Activated CD4-positive, CD25-positive, alpha-beta regulatory T cell (primary cell): ENCODE results near the gene YY1.
A peak's percentile ranks its signal among the peaks of the same experiment; 100 is the strongest.
"Not testable (repeated sequence)": the region's sequence is repeated elsewhere in the genome, so short reads cannot be mapped to it uniquely, and the experiment has no call there.

ENCODE experiments used
- DNase-seq, 4 experiments: peaks; one replicate each; lab custom pipeline; 2025; lab: John Stamatoyannopoulos, UW

The YY1 gene

GRCh38 chr14:100213956-100214769 is 24.8 kb upstream of the YY1 start:
- DNase-seq: peak; percentile 81 to 92 (median 87)

GRCh38 chr14:100214770-100215083 is 24.2 kb upstream of the YY1 start:
- no peak for DNase-seq

- no peak for DNase-seq
These were observed 23.5 kb upstream of the YY1 start for GRCh38 chr14:100215330-100215885.

- DNase-seq: no peak
These were observed 19.7 kb upstream of the YY1 start for GRCh38 chr14:100219126-100219785.

GRCh38 chr14:100221533-100222223 is 17.3 kb upstream of the YY1 start:
- DNase-seq: peak; percentile 11 to 48 (median 24)

GRCh38 chr14:100222224-100223093 is 16.5 kb upstream of the YY1 start:
- DNase-seq: no peak

GRCh38 chr14:100223332-100224201 is 15.4 kb upstream of the YY1 start:
- no peak for DNase-seq

GRCh38 chr14:100224229-100224866 is 14.6 kb upstream of the YY1 start:
- DNase-seq: no peak

- no peak for DNase-seq
These were observed 13.8 kb upstream of the YY1 start for GRCh38 chr14:100225169-100225568.

- DNase-seq: no peak
These were observed 8.6 kb upstream of the YY1 start for GRCh38 chr14:100230361-100230760.

GRCh38 chr14:100234511-100234910 is 4.4 kb upstream of the YY1 start:
- no peak for DNase-seq

- DNase-seq: not testable (repeated sequence)
These were observed 2.6 kb upstream of the YY1 start for GRCh38 chr14:100236271-100236818.

- DNase-seq: no peak
These were observed 2.1 kb upstream of the YY1 start for GRCh38 chr14:100236881-100237280.

GRCh38 chr14:100237735-100238418 is 1.1 kb upstream of the YY1 start:
- peak; percentile 19 to 27 (median 26) for DNase-seq

- DNase-seq: peak in 2 of 4 experiments; percentile 11 to 32
These were observed 381 bp downstream of the YY1 start for GRCh38 chr14:100239211-100239839.

- peak; percentile 60 to 85 (median 75) for DNase-seq
These were observed 1.1 kb downstream of the YY1 start for GRCh38 chr14:100239840-100240667.

- DNase-seq: no peak
These were observed 1.7 kb downstream of the YY1 start for GRCh38 chr14:100240668-100241032.

- no peak for DNase-seq
These were observed 2.3 kb downstream of the YY1 start for GRCh38 chr14:100241279-100241678.
